ENCODE measurements around the gene PODN.

PODN gene

DNA sequence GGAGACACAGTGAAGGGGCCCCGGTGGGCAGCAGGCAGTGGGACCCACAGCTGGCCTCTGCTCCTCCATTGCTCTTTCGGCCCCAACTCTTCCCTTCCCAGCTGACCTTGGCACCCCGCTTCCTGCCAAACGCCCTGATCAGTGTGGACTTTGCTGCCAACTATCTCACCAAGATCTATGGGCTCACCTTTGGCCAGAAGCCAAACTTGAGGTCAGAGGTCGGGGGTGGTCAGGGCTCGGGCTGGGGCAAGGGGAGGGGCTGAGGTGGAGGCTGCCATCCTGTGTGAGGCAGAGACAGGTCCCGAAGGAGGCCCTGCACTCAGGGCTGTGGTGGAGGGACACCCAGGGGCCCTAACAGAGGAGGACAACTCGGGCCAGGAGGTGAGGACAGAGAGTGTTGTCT is 13.7 kb downstream of the PODN start:
- DNase-seq, result no peak

DNA sequence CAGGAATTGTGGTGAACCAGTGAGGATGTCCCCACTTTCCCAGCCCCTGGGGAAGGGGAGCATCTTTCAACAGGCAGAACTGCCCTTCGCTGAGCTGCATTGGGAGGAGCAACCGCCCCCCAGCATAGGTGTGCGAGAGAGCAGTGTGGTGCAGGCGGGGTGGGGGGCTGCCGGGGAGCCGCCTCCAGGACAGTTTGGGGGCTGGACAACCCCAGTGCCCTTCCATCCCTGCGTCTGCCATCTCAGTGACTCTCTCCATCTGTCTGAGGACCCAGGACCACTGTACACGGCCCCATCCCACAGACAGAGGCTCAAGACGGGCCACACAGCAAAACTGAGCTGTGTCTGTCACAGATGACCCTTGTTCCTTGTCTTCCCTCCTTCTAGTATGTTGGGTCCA is 14.2 kb downstream of the PODN start:
- DNase-seq, result no peak

DNA sequence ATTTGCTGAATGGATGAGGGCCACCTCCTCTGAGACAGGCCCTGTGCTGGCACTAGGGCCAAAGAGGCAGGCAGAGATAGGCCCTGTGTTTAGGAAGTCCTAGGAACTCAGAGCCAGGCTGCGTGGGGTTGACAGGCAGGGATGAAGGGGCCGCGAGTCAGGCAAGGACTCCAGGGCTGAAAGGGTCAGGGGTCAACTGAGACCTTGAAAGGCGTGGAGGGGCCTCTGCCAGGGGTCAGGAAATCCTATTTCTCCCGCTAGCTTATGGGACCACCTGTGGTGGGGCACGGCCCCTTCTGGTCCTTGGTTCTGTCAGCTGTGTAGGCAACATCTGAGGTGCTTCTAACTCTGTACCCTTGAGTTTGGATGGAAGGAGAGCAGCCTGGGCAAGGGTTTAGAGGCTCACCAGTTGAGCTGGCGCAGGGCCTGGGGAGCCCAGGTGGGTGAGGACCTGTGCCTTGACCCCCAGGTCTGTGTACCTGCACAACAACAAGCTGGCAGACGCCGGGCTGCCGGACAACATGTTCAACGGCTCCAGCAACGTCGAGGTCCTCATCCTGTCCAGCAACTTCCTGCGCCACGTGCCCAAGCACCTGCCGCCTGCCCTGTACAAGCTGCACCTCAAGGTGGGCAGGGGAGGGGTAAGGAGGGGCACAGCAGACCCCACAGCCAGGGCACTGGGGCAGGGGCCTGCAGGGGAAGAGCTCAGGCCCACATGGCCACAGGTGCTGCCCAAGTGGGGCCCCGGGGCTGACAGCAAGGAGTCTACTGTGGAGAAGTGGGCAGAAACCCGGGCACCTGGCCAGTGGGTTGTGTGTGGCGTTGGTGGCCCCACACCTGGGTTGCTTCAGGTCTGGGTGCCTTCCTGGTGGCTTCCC is 14.9 kb downstream of the PODN start:
- no peak for DNase-seq

DNA sequence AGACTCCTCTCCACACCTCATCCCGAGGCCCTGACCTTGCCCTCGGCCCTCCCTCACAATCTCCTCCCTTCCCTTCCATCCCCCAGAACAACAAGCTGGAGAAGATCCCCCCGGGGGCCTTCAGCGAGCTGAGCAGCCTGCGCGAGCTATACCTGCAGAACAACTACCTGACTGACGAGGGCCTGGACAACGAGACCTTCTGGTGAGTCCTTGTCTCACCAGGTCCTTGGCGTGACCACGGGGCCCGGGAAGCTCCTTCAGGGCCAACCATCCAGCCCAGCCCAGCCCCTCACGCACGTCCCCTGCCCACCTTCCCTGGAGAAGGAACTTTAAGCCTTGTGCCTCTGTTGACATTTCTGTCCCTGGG is 15.6 kb downstream of the PODN start:
- DNase-seq, result no peak

GRCh38 chr1:53078333-53079101 is 16.5 kb downstream of the PODN start:
- no peak for DNase-seq

DNA sequence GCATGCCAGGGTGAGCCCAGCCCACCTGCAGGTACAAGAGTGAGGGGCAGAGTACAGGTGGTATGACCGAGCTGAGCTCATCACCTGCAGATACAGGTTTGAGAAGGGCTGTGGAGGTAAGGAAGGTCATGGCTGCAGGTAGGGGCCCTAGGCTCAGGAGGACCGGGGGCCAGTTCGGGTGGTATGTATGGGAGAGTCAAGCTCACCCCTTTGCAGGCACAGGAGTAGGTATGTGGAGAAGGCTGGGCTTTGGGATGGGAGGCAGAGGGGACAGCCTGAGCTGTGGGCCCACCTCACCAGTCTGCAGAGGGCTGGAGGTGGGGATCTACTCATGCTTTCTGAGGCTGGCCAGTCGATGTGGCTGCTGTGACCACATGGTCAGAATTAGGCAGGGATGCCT is 17.2 kb downstream of the PODN start:
- DNase-seq, result no peak

GRCh38 chr1:53080041-53080440 is 18.0 kb downstream of the PODN start:
- DNase-seq, result no peak

GRCh38 chr1:53080769-53081168 is 18.8 kb downstream of the PODN start:
- DNase-seq, result no peak

DNA sequence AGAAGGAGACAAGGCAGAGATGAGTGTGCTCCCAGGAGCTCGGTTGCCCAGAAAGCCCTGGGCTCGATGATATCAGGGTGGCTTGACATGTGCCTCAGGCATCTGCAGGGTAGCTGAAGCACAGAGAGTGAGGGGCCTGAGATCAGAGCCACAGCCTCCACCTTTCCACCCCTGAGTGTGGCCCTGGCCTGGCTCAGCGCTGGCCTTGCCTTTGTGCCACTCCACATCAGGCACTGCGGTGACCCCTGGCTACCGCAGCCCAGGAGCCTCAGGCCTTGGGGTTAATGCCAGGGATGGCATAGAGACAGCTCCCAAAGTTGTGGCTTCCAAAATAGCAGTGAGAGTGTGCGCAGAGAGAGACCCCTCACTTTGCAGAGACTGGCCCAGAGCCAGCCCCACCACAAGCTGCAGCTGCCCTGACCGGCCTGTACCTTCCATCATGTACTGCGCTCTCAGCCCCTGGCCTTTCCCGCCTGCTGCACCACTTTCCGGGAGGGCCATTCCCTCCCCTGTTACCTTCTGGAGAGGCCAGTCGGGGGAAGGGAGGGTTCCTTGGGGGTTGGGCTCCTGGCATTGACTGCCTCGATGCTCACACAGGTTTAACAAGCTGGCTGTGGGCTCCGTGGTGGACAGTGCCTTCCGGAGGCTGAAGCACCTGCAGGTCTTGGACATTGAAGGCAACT is 19.5 kb downstream of the PODN start:
- no peak for DNase-seq

DNA sequence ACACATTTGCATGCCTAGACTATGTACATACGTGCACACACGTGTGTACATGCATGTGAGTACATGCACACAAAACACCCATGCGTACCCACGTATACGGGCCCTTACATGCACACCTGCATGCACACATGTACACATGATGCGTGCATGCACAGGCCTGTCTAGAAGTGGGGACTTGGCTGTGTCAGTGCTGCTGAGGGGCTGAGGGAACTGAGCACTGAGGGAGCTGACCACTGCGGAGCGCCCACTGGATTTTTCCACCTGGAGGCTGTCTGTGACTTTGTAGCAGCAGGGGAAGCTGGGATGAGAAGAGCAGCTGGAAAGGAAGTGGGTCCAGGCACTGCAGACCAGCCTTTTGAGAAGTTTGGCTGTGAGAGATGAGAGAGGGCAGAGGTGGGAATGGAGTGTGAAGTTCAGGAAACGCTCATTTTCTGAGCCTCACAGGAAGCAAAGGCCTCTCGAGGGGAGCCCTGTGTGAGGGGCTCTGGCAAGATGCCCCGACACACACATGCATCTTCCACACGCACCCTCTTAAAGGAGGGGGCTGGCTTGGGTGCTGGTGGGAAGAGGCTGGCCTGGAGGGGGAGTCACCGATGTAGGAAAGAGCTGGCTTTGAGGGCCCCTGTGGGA is 20.9 kb downstream of the PODN start:
- no peak for DNase-seq

DNA sequence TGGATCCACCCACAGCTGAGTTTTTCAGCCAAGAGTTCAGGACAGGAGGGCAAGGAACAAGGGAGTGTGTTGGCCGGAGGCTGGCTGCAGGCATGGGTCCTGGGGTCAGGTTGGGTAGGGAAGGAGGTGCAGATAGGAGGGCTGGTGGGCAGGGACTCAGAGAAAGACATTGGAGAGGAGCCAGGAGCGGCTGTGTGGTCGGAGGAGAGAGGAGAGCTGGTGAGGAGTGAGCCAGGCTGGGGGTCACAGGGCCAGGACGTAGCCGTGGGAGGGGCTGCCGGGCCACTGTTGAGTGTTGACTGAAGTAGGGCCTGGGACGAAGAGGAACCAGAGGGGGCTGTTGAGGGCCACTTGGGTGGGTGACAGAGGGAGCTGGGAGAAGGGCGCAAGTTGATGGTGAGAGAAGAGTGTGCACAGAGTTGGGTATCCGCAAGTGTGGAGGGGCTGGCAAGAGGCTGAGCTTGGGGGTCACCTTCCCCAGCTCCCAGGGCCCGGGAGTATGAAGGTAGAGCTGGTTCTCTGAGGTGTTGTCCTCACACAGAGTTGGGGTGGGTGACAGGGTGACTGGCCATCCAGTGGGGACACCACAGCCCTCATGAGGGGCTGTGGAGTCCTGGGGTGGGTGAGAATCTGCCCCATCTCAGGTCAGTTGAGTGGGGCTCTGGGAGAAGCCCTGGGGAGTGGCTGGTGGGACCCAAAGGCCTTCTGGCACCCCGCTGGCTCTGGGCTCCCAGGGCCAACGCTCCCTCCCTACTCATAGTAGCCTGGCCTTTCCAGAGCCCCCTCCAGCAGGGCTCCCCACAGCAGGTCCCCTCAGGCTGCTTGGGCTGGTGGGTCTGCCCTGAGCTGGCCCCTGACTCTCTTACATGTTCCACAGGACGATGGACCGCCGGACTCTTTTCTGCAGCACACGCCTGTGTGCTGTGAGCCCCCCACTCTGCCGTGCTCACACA is 21.9 kb downstream of the PODN start:
- no peak for DNase-seq

GRCh38 chr1:53084589-53084971 is 22.6 kb downstream of the PODN start:
- no peak for DNase-seq

DNA sequence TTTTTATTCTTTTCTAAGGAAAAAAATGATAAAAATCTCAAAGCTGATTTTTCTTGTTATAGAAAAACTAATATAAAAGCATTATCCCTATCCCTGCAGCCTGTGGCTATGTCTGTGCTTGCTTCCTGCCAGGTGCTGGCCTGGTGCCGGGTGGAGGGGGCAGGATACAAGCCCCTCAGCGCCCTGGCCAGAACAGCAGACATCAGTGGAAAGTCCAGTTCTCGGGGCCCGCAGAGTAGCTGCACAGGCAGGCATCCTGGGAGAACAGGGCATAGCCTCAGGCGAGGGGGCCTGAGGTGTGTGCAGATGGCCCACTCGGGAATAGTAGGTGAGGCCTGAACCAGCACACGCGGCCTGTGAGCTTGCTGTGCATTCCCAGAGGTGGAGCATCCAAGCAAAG is 23.4 kb downstream of the PODN start:
- DNase-seq, result no peak

DNA sequence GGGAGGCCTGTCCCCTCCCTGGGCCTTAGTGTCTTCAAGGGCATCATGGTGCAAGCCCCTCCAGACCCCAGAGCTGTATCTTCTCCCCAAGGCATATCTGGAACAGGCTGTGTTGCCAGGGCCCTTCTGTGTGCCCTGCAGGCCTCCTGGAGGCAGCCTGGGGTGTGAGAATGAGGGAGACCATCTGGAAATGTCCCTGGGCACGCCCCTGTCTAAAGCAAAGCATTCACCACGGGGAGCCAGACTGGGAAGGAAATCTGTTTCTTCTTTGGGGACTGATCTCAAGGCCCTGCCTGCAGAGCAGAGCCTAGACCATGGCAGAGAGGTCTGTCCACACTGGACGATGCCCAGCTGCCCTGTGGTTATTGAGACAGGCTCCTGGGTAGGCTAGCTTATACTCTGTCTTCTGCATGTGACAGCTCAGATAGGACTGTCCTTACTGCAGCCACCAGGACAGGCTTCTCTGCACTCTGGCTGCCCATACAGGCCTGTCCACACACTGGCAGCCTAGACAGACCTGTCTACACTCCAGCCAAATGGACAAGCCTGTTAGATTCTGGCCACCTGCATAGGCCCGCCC is 24.6 kb downstream of the PODN start:
- DNase-seq, result no peak

- DNase-seq, result no peak
Observed at GRCh38 chr1:53087332-53088285, 25.6 kb downstream of the PODN start.

DNA sequence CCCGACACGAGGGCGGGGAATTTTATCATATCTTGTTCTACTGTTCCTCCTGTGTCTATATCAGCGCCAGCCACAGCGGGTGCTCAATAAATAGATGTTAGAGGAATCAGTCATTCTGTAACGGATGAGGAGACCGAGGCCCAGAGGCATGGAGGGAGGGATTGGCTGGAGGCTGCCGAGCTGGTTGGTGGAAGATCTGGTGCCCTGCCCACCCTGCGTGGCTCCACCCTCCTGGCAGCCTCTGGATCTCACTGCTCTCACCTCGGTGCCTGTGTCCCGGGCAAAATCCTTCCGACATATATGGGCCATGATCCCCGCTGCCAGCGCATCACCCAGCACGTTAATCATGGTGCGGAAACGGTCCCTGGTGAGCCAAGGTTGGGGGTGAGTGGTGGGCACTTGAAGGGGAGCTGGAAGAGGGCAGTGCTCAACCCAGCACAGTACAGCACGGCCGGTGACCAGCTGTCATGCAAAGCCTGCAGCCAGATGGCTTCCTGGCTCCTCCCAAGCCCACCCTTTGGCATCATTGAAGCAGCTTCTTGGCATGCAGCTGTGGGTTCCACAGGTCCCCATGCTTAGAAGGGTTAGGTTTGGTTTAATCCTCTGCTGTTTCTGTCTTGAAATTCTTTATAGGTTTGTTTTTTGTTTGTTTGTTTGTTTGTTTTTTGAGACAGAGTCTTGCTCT is 26.7 kb downstream of the PODN start:
- DNase-seq, result no peak

- no peak for DNase-seq
Observed at GRCh38 chr1:53089478-53090226, 27.6 kb downstream of the PODN start.

DNA sequence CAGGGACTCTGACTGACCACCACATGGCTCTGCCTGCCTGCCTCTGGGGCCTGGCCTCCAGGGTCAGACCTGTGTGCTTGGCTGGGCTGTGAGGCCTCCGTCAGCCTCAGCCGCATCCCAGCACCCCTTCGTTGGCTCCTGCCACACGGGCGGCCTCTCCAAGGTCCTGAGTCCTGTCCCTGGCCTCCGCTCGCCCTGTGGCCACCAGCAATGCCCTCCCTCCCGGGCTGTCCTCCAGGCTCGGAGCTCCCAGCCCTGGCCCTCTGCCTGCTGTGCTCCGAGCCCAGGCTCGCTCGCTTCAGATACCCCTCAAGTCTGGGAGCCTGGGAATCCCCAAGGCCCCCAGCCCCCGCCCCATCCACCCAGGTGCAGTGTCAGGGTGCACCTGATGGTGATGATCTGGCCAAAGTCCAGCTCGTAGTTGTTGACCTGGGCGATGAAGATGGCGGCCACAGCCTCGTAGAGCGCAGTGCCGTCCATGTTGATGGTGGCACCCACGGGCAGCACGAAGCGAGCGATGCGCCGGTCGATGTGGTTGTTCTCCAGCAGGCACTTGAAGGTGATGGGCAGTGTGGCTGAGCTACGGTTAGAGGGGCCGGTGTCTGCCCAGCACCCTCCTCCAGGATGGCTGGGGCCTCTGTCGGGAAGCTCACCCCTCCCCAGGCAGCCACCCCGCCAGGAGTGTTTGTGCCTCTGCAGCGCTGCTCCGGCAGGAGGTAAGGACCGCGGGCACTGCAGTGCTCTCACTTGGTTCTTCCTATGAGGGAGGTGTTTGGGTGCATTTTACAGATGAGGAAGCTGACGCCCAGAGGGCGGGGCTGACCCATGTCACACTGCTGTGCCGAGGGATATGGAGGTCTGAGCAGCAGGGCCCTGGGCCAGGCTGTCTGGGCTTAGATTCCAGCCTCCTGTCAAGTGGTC is 28.5 kb downstream of the PODN start:
- no peak for DNase-seq

Measured in NCI-H187 treated with DMSO at 0.1 percent for 48 hours (cell line).